HG03108 (cell line): Measurements from ENCODE around the gene PACS2.
"Not testable (repeated sequence)": the region's sequence is repeated elsewhere in the genome, so short reads cannot be mapped to it uniquely, and the experiment has no call there.

Experiments
- ATAC-seq: cut with Tn5 transposase; IDR thresholded peaks from one replicate; pipeline ENCODE4 v1.9.1; 2021; ENCODE audit warnings: moderate library complexity; ENCODE audit not compliant: unreplicated experiment

The PACS2 gene

GRCh38 chr14:105313381-105314286 lies 914 bp upstream of the PACS2 start:
- peak; percentile 8 for ATAC-seq

GRCh38 chr14:105315211-105315721 lies 718 bp downstream of the PACS2 start:
- peak; percentile 14 for ATAC-seq

- ATAC-seq, result no peak
Observed at GRCh38 chr14:105315941-105316576, 1.5 kb downstream of the PACS2 start.

GRCh38 chr14:105316577-105316941 lies 2.0 kb downstream of the PACS2 start:
- no peak for ATAC-seq

- ATAC-seq, result no peak
Observed at GRCh38 chr14:105316968-105317510, 2.5 kb downstream of the PACS2 start.

- no peak for ATAC-seq
Observed at GRCh38 chr14:105317546-105317945, 3.0 kb downstream of the PACS2 start.

GRCh38 chr14:105322791-105323556 lies 8.4 kb downstream of the PACS2 start:
- no peak for ATAC-seq

GRCh38 chr14:105323663-105324062 lies 9.1 kb downstream of the PACS2 start:
- no peak for ATAC-seq

- no peak for ATAC-seq
Observed at GRCh38 chr14:105324080-105324778, 9.7 kb downstream of the PACS2 start.

- ATAC-seq, result no peak
Observed at GRCh38 chr14:105324871-105325270, 10.3 kb downstream of the PACS2 start.

- ATAC-seq, result no peak
Observed at GRCh38 chr14:105325303-105325702, 10.8 kb downstream of the PACS2 start.

GRCh38 chr14:105325716-105326567 lies 11.4 kb downstream of the PACS2 start:
- no peak for ATAC-seq

GRCh38 chr14:105326568-105326867 lies 12.0 kb downstream of the PACS2 start:
- no peak for ATAC-seq

GRCh38 chr14:105326891-105327694 lies 12.5 kb downstream of the PACS2 start:
- ATAC-seq, result no peak

GRCh38 chr14:105327695-105328045 lies 13.1 kb downstream of the PACS2 start:
- ATAC-seq, result not testable (repeated sequence)

GRCh38 chr14:105328070-105328677 lies 13.6 kb downstream of the PACS2 start:
- no peak for ATAC-seq

- ATAC-seq, result no peak
Observed at GRCh38 chr14:105328678-105329390, 14.3 kb downstream of the PACS2 start.
